ENCODE data around the gene MT1B.
"Not testable (repeated sequence)": the region's sequence is repeated elsewhere in the genome, so short reads cannot be mapped to it uniquely, and the experiment has no call there.

Gene MT1B

DNA sequence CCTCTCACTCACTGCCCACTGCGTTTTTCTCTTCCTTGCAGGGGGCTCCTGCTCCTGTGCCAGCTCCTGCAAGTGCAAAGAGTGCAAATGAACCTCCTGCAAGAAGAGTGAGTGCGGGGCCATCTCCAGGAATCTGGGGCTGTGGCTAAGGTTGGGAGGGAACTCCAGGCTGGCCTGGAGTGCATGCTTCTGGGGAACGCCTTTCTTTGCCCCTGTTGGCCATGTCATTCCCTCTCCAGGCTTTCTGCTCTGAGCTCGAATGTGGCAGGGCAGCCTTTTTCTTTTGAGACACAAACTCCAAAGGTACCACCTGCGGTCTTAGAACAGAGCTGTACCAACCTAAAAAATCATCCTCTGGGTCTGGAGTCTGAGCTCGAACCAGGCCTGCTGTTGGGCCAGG lies 33.5 kb upstream of the MT1B start:
- DNase-seq (ENCODE audit: low read depth), result no peak
- H3K4me3 ChIP-seq (ENCODE audit: low read depth, low read length), result no peak overlapping the region
- TF ChIP-seq, protein P1, sequence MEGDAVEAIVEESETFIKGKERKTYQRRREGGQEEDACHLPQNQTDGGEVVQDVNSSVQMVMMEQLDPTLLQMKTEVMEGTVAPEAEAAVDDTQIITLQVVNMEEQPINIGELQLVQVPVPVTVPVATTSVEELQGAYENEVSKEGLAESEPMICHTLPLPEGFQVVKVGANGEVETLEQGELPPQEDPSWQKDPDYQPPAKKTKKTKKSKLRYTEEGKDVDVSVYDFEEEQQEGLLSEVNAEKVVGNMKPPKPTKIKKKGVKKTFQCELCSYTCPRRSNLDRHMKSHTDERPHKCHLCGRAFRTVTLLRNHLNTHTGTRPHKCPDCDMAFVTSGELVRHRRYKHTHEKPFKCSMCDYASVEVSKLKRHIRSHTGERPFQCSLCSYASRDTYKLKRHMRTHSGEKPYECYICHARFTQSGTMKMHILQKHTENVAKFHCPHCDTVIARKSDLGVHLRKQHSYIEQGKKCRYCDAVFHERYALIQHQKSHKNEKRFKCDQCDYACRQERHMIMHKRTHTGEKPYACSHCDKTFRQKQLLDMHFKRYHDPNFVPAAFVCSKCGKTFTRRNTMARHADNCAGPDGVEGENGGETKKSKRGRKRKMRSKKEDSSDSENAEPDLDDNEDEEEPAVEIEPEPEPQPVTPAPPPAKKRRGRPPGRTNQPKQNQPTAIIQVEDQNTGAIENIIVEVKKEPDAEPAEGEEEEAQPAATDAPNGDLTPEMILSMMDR (IDR thresholded peaks at IDR 0.05; ENCODE audit: low read depth, low read length, missing control alignments), result no peak

DNA sequence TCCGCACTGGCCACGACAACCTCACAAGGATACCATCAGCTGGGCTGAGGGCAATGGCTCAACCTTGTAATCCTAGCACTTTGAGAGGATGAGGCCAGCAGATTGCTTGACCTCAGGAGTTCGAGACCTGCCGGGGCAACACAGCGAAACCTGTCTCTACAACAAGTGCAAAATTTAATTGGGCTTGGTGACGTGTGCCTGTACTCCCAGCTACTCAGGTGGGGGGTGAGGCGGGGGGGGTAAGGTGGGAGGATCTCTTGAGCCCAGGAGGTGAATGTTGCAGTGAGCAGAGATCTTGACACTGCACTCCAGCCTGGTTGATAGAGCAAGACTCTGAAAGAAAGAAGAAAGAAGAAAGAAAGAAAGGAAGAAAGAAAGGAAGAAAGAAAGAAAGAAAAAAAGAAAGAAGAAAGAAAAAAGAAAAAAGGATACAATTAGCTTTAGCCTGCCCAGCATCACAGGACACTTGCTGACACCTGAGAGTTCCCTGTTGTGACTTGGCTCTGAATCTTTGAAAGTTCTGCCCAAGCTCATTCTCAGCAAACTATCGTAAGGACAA lies 31.3 kb upstream of the MT1B start:
- no peak overlapping the region for H3K4me3 ChIP-seq (ENCODE audit: low read depth, low read length)
- TF ChIP-seq, protein P1 (IDR thresholded peaks at IDR 0.05; ENCODE audit: low read depth, low read length, missing control alignments), result no peak
- DNase-seq (ENCODE audit: low read depth), result no peak

DNA sequence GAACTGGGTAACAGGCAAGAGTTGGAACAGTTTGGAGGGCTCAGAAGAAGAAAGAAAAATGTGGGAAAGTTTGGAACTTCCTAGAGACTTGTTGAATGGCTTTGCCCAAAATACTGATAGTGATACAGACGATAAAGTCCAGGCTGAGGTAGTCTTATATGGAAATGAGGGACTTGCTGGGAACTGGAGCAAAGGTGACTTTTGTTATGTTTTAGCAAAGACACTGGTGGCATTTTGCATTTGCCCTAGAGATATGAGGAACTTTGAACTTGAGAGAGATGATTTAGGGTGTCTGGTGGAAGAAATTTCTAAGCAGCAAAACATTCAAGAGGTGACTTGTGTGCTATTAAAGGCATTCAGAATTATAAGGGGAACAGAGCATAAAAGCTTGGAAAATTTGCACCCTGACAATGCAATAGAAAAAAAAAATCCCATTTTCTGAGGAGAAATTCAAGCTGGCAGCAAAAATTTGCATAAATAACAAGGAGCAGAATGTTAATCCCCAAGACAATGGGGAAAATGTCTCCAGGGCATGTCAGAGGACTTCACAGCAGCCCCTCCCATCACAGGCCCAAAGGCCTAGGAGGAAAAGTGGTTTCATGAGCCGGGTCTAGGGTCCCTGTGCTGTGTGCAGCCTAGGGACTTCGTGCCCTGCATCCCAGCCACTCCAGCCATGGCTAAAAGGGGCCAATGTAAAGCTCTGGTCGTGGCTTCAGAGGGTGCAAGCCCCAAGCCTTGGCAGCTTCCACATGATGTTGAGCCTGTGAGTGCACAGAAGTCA lies 29.8 kb upstream of the MT1B start:
- not testable (repeated sequence) for H3K4me3 ChIP-seq (ENCODE audit: low read depth, low read length); DNase-seq (ENCODE audit: low read depth)

DNA sequence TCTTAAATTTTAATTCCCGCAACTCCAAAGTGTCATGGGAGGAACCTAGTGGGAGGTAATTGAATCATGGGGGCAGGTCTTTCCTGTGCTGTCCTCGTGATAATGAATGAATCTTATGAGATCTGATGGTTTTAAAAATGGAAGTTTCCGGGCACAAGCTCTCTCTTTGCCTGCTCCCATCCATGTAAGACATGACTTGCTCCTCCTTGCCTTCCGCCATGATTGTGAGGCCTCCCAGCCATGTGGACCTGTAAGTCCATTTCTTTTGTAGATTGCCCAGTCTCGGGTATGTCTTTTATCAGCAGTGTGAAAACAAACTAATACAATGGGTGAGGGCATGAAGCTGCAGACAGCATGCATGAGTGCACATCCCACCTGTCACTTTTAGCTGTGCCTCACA lies 28.5 kb upstream of the MT1B start:
- not testable (repeated sequence) for DNase-seq (ENCODE audit: low read depth)

DNA sequence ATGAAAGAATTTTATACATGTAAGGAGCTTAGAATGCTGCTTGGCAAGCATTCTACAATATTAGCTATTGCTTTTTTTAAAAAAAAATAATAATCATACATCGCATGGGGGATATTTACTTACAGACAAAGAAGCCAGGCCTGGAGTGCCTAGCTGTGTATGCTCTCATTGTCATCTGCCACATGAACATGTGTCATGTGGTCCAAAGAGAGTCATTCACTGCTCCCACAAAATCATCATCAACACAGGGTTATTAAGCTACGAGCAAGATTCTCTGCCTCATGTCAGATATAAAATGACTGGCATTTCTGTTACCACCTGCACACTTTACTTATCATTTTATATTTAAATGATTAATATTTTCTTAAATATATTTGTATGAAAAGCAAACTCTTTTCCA lies 28.0 kb upstream of the MT1B start:
- H3K4me3 ChIP-seq (ENCODE audit: low read depth, low read length), result no peak overlapping the region
- TF ChIP-seq, protein P1 (IDR thresholded peaks at IDR 0.05; ENCODE audit: low read depth, low read length, missing control alignments), result no peak
- DNase-seq (ENCODE audit: low read depth), result no peak

More for the DNA sequence above, 28.5 kb upstream of the MT1B start:
- not testable (repeated sequence) for H3K4me3 ChIP-seq (ENCODE audit: low read depth, low read length)

DNA sequence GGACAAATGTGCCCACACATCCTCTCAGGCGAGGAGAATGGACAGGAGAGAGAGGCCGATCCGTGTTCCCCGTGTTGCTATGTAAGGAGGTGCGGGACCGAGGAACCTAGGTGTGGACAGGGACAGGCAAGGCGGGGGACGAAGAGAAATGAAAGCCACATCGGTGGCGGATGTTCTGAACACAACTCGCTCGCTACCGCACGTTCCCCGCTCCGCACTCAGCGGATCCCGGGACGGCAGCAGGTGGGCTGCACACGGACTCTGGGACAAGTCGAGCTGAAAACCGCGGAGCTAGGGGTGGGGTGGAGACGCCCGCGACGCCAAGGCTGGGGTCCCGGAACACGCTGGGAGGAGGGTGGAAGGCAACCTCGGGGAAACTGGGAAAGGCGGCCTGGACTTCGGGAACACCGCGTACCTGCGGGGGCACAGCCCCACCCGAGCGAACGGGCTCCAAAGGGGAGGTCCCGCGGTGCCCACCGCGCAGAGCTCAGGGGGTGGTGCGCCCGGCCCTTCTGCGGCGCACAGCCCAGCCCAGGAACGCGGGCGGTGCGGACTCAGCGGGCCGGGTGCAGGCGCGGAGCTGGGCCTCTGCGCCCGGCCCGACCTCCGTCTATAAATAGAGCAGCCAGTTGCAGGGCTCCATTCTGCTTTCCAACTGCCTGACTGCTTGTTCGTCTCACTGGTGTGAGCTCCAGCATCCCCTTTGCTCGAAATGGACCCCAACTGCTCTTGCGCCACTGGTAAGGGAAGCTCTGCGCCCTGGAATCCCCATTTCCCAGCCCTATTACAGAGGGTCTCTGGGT lies 26.3 kb upstream of the MT1B start, which contains the start of gene MT1E:
MT1E (plus strand) TSS at position 642 of the 803 bp plus-strand sequence; CDS start at position 713, 71 bp downstream.
- DNase-seq (ENCODE audit: low read depth), result no peak
- no peak within 1 kb of the TSS for H3K4me3 ChIP-seq (ENCODE audit: low read depth, low read length)
- TF ChIP-seq, protein P1 (IDR thresholded peaks at IDR 0.05; ENCODE audit: low read depth, low read length, missing control alignments), result no peak

DNA sequence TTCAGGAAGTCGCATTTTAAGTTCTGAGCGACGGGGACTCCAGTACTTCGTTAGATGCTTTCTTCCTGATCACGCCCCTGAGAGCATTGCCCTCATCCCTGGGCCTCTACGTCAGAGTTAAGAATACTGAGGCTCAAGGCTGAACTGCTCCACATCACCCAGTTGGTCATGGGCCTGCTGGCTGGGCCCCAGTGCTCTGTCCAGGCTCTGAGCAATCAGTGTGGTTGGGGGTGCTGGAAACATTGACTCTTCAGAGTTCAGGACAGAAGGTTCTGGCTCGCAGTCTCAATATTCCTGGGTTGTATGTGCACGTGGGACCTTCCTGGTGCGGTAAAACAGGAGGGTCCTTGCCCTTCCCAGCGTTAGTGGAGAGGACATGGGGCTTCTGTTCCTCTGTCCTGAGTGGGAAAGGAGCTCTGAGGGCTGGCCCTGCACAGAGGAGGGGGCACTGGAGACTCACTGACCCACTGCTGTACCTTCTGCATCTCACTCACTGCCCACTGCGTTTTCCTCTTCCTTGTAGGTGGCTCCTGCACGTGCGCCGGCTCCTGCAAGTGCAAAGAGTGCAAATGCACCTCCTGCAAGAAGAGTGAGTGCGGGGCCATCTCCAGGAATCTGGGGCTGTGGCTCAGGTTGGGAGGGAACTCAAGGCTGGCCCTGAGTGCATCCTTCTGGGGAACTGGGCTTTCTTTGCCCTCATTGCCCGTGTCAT lies 25.6 kb upstream of the MT1B start:
- TF ChIP-seq, protein P1 (IDR thresholded peaks at IDR 0.05; ENCODE audit: low read depth, low read length, missing control alignments), result no peak
- no peak for DNase-seq (ENCODE audit: low read depth)
- no peak overlapping the region for H3K4me3 ChIP-seq (ENCODE audit: low read depth, low read length)

Measured in GM12864 (cell line).